GM12878 (cell line): ENCODE measurements around the gene HAGHL.

ENCODE experiments used
- ASH2L ChIP-seq: fragments of 300-600, 200-600 bp; sonication (generic); IDR thresholded peaks from 2 replicates; pipeline ENCODE4 v1.6.1; 2017; ENCODE audit warnings: low read depth, mild to moderate bottlenecking, borderline replicate concordance
- BCL11A ChIP-seq: IDR thresholded peaks from 2 replicates; pipeline ENCODE4 v1.6.1; 2011; ENCODE audit warnings: low read depth, low read length
- BHLHE40 ChIP-seq, 2 experiments: fragments of 450-650 bp in 1 of 2; IDR thresholded peaks; 2 replicates each; pipeline ENCODE4 v1.6.1; 2011 to 2017; ENCODE audit warnings: low read depth in 2 of 2, borderline replicate concordance in 1 of 2, improper control_type of control experiment in 1 of 2, low read length in 1 of 2, mild to moderate bottlenecking in 1 of 2
- CBX3 ChIP-seq: fragments of 200-600 bp; sonication (generic); IDR thresholded peaks from 2 replicates; pipeline ENCODE4 v1.6.1; 2016; ENCODE audit warnings: low read depth, borderline replicate concordance
- CTCF ChIP-seq, 3 experiments: IDR thresholded peaks in 2 of 3; conservative IDR thresholded peaks in 1 of 3; 2 replicates each; pipeline ENCODE4 v1.5.1; 2011; ENCODE audit warnings: low read depth in 3 of 3, low read length in 3 of 3, mild to moderate bottlenecking in 3 of 3, control low read depth in 2 of 3, moderate library complexity in 2 of 3, inconsistent platforms in 1 of 3, mixed read lengths in 1 of 3; ENCODE audit not compliant: control insufficient read depth in 2 of 3, insufficient read depth in 1 of 3; ENCODE audit errors: extremely low read depth in 1 of 3
- HCFC1 ChIP-seq: fragments of 150-350 bp; IDR thresholded peaks from 2 replicates; pipeline ENCODE4 v1.6.1; 2014; ENCODE audit warnings: low read length
- MTA2 ChIP-seq: fragments of 450-650 bp; IDR thresholded peaks from 2 replicates; pipeline ENCODE4 v1.6.1; 2016; ENCODE audit warnings: low read depth, mild to moderate bottlenecking, moderate library complexity
- MXI1 ChIP-seq: fragments of 150-350 bp; IDR thresholded peaks from 2 replicates; pipeline ENCODE4 v1.6.1; 2011; ENCODE audit warnings: low read depth, mild to moderate bottlenecking, inconsistent platforms, low read length, improper control_type of control experiment
- POLR2A ChIP-seq: IDR thresholded peaks from 2 replicates; pipeline ENCODE4 v1.6.1; 2011; ENCODE audit warnings: low read depth, mild to moderate bottlenecking, low read length
- RAD21 ChIP-seq: IDR thresholded peaks from 2 replicates; pipeline ENCODE4 v1.6.1; 2011; ENCODE audit warnings: mild to moderate bottlenecking, low read depth, low read length, moderate library complexity; ENCODE audit not compliant: insufficient read depth
- SUZ12 ChIP-seq: fragments of 200-600 bp; sonication (generic); IDR thresholded peaks from one replicate; pipeline ENCODE4 v1.6.1; 2018; ENCODE audit warnings: antibody characterized with exemption, mild to moderate bottlenecking; ENCODE audit not compliant: unreplicated experiment
- YY1 ChIP-seq: IDR thresholded peaks from 2 replicates; pipeline ENCODE4 v1.6.1; 2011; ENCODE audit warnings: low read depth, mild to moderate bottlenecking, low read length
- ZNF274 ChIP-seq: IDR thresholded peaks from one replicate; pipeline ENCODE4 v1.8.0; 2011; ENCODE audit not compliant: insufficient read length, insufficient read depth
- TF ChIP-seq, protein P1 (sequence below): IDR thresholded peaks from 2 replicates; pipeline ENCODE4 v1.6.1; 2012; ENCODE audit warnings: low read depth, low read length, improper control_type of control experiment

DNA sequence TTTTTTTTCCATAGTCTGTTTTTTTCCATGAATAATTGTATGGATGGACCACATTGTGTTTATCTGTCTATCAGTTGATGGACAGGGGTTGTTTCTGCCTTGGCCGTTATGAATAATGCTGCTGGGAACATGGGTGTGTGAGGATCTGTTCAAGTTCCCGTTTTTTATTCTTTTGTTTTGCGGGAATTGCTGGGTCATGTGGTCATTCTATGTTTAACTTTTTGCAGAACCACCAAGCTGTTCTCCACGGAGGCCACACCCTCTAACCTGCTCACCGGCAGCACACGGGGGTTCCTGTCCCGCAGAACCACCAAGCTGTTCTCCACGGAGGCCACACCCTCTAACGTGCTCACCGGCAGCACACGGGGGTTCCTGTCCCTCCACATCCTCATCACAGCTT lies 27.8 kb downstream of the HAGHL start:
- no peak for TF ChIP-seq HCFC1
- TF ChIP-seq YY1: no peak
- TF ChIP-seq CTCF (IDR thresholded peaks at IDR 0.05 in 2 of 3, conservative IDR thresholded peaks at IDR 0.05 in 1 of 3; ENCODE audit: control insufficient read depth in 2 of 3, extremely low read depth in 1 of 3, insufficient read depth in 1 of 3, low read depth in 3 of 3, low read length in 3 of 3): no peak
- TF ChIP-seq BHLHE40 (IDR thresholded peaks at IDR 0.05; ENCODE audit: borderline replicate concordance in 1 of 2, low read depth in 2 of 2, low read length in 1 of 2): no peak
- TF ChIP-seq CBX3: no peak
- TF ChIP-seq MXI1: no peak
- TF ChIP-seq RAD21: no peak
- no peak for TF ChIP-seq ASH2L
- TF ChIP-seq BCL11A: no peak
- TF ChIP-seq MTA2: no peak
- no peak for TF ChIP-seq ZNF274
- no peak for TF ChIP-seq SUZ12
- TF ChIP-seq, protein P1, sequence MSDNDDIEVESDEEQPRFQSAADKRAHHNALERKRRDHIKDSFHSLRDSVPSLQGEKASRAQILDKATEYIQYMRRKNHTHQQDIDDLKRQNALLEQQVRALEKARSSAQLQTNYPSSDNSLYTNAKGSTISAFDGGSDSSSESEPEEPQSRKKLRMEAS: no peak
- TF ChIP-seq POLR2A: no peak
